Measurements from ENCODE around the gene SKOR1. TPM values are rescaled to one million over a fixed set of nuclear protein-coding genes. Genes with fewer than 3 reads are reported as not detected.

The SKOR1 gene
- total RNA-seq, 1 donor from 2014 or later = not detected

DNA sequence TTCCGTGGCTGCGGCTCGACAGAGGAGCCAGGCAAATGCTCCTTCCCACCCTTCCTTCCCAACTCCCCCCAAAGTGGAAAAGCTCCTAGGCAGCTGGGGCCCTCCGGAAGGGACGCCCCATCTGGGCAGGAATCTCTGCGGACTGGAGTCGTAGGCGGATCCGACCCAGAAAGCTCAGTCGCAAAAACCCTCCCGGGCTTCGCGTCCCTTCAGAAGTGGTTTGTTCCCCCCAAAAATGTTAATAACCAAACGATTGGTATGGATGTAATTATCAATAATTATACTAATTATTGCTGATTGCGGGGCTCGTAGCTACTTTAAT lies 10.8 kb downstream of the SKOR1 start:
- peak overlapping the region; percentile 38 to 56 for H3K4me3 ChIP-seq

DNA sequence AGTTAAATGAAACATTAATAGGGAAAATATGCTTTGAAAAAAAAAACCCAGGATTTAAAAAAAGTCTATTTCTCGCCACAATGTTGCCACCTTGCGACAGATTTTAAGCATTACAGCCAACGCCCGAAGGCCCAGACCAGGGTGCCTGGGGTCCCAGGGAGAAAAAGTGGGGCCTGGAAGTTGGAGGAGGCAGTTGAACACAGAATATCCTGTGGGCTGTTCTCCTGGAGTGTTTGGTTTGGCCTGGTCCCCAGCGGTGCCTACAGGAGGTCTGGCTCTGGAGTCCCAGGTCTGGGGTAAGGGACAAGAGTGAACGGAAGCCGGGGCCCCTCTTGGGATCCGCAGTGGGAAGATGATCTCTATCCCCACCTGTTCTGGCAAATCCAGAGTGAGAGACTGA lies 11.2 kb downstream of the SKOR1 start:
- DNase-seq (ENCODE audit: low spot score in 2 of 2) = no peak
- H3K4me3 ChIP-seq = peak overlapping the region; percentile 38 to 56
- no peaks in the 10 kb centered on the region for H3K36me3 ChIP-seq
- intact Hi-C loops (cut with DNase I) = loop anchor here (5.0 to 10.0 kb wide), 2 partner anchors 379 to 892 kb away; no protein-coding TSS in a partner anchor
- TF ChIP-seq, protein P1, sequence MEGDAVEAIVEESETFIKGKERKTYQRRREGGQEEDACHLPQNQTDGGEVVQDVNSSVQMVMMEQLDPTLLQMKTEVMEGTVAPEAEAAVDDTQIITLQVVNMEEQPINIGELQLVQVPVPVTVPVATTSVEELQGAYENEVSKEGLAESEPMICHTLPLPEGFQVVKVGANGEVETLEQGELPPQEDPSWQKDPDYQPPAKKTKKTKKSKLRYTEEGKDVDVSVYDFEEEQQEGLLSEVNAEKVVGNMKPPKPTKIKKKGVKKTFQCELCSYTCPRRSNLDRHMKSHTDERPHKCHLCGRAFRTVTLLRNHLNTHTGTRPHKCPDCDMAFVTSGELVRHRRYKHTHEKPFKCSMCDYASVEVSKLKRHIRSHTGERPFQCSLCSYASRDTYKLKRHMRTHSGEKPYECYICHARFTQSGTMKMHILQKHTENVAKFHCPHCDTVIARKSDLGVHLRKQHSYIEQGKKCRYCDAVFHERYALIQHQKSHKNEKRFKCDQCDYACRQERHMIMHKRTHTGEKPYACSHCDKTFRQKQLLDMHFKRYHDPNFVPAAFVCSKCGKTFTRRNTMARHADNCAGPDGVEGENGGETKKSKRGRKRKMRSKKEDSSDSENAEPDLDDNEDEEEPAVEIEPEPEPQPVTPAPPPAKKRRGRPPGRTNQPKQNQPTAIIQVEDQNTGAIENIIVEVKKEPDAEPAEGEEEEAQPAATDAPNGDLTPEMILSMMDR (IDR thresholded peaks at IDR 0.05) = peak; percentile 41 to 80 (median 77)
- no peaks in the 10 kb centered on the region for H3K9me3 ChIP-seq
- no peak overlapping the region for H3K27ac ChIP-seq
- peaks cover 26% of the 10 kb centered on the region for H3K27me3 ChIP-seq
- H3K4me1 ChIP-seq = peaks cover 10 to 34% of the 10 kb centered on the region in 2 donors

More for the DNA sequence above, 10.8 kb downstream of the SKOR1 start:
- no peak overlapping the region for H3K27ac ChIP-seq
- H3K4me1 ChIP-seq = peaks cover 10 to 32% of the 10 kb centered on the region in 2 donors
- H3K27me3 ChIP-seq = peaks cover 26% of the 10 kb centered on the region
- TF ChIP-seq, protein P1 (IDR thresholded peaks at IDR 0.05) = no peak
- H3K9me3 ChIP-seq = no peaks in the 10 kb centered on the region
- intact Hi-C loops (cut with DNase I) = loop anchor here (5.0 to 10.0 kb wide), 2 partner anchors 379 to 891 kb away; no protein-coding TSS in a partner anchor
- H3K36me3 ChIP-seq = no peaks in the 10 kb centered on the region
- no peak for DNase-seq (ENCODE audit: low spot score in 2 of 2)

DNA sequence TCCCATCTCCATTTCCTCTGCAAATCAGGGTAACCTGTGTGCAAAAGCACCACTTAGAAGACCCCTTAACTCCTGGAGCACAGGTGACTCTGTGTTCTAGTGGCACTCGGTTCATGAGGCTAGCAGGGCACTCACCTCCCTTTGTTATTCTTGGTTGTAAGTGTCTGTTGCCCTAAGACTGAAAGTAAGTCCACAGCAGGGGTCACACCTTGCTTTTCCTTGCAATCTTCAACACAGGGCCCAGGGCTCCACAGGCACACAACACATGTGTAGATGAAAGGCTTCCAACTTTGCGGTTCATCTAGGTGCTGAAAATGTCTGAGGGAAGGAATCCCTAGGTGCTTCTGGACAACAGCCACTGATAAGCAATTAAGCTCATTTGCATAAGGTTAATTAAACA lies 11.6 kb downstream of the SKOR1 start:
- peaks cover 10 to 34% of the 10 kb centered on the region in 2 donors for H3K4me1 ChIP-seq
- intact Hi-C loops (cut with DNase I) = loop anchor here (5.0 to 10.0 kb wide), 2 partner anchors 380 to 892 kb away; no protein-coding TSS in a partner anchor
- H3K4me3 ChIP-seq = no peak overlapping the region
- TF ChIP-seq, protein P1 (IDR thresholded peaks at IDR 0.05) = no peak
- no peaks in the 10 kb centered on the region for H3K9me3 ChIP-seq
- no peak for DNase-seq (ENCODE audit: low spot score in 2 of 2)
- H3K27me3 ChIP-seq = peaks cover 26% of the 10 kb centered on the region
- no peak overlapping the region for H3K27ac ChIP-seq
- no peaks in the 10 kb centered on the region for H3K36me3 ChIP-seq

DNA sequence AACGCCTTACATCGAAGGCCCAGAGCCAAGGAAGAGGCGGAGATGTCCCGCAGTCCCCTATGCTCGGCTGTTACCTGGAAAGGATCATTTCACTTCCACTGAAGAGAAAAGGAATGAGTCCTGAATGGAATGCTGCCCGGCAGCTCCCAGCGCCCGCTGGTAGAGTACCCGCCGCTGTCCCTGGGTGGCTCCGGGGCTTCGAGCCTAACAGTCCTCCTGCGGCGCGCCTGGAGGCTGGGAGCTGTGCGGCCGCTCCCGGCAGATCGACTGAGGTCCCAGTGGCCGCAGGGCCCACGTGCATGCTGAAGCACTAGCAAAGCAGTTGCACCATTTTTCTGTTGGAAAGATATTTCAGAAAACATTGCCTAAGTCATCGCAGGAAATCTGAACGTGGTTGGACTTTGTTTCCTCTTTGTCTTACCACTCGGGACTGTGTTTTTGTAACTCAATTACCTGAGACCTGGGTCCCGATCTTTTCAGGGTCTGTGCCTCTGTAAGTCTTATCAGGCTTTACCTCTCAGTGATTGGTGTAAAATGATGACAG lies 13.6 kb downstream of the SKOR1 start:
- H3K27ac ChIP-seq = peak overlapping the region in 1 of 2 donors; percentile 98
- TF ChIP-seq, protein P1 (IDR thresholded peaks at IDR 0.05) = peak; percentile 9 to 16 (median 10)
- H3K4me3 ChIP-seq = peak overlapping the region; percentile 33 to 96
- peaks cover 12% of the 10 kb centered on the region for H3K27me3 ChIP-seq
- intact Hi-C loops (cut with DNase I) = loop anchor here (2.0 to 10.0 kb wide), 3 partner anchors 318 to 894 kb away; partner anchors contain the start of gene C15orf61
- H3K36me3 ChIP-seq = no peaks in the 10 kb centered on the region
- no peaks in the 10 kb centered on the region for H3K9me3 ChIP-seq
- H3K4me1 ChIP-seq = peaks cover 10 to 27% of the 10 kb centered on the region in 2 donors
- peak in 1 of 2 donors; percentile 85 for DNase-seq (ENCODE audit: low spot score in 2 of 2)

DNA sequence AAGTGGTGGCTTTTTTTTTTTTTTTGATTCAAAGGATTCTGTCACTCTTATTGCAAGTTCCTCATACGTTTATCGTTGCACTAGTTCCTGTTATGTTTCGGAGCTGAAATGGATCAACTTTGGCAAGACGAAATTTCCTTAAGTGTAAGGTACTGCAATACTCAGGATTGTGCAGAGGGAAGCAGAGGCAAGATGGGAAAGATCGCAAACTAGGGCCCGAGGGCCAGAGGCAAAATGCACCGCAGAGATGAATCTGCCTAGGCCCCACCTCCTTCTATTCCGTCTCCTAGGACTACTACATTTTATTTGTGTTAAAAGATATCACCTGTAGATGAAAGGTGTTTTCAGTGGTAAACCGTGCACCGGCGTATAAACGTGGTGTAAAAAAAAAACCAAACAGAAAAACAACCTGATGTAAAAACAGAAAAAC lies 14.2 kb downstream of the SKOR1 start:
- peak overlapping the region; percentile 94 to 98 for H3K27ac ChIP-seq
- H3K36me3 ChIP-seq = no peaks in the 10 kb centered on the region
- peaks cover 9 to 21% of the 10 kb centered on the region in 2 donors for H3K4me1 ChIP-seq
- intact Hi-C loops (cut with DNase I) = loop anchor here (2.0 to 10.0 kb wide), 3 partner anchors 319 to 895 kb away; partner anchors contain the start of gene C15orf61
- peaks cover 9% of the 10 kb centered on the region for H3K27me3 ChIP-seq
- DNase-seq (ENCODE audit: low spot score in 2 of 2) = no peak
- TF ChIP-seq, protein P1 (IDR thresholded peaks at IDR 0.05) = no peak
- H3K4me3 ChIP-seq = peak overlapping the region; percentile 23 to 96
- no peaks in the 10 kb centered on the region for H3K9me3 ChIP-seq

All from ascending aorta (tissue), 2 donors.